Fibroblast of skin of left biceps (primary cell): ENCODE data around the gene CEP72.
"Not testable (repeated sequence)": the region's sequence is repeated elsewhere in the genome, so short reads cannot be mapped to it uniquely, and the experiment has no call there.

Experiments used
- DNase-seq, 2 experiments: peaks; one replicate each; pipeline ENCODE4 v3.0.0-alpha.2; 2013; ENCODE audit warnings: low read depth in 2 of 2

Gene CEP72

GRCh38 chr5:684751-685216, 72.6 kb downstream of the CEP72 start:
- no peak for DNase-seq

- no peak for DNase-seq
Observed at GRCh38 chr5:685262-686171, 73.4 kb downstream of the CEP72 start.

- DNase-seq: not testable (repeated sequence)
Observed at GRCh38 chr5:686172-686523, 74.0 kb downstream of the CEP72 start.

GRCh38 chr5:686936-687335, 74.8 kb downstream of the CEP72 start:
- DNase-seq: not testable (repeated sequence)

- not testable (repeated sequence) for DNase-seq
Observed at GRCh38 chr5:688348-689010, 76.3 kb downstream of the CEP72 start.

- DNase-seq: not testable (repeated sequence)
Observed at GRCh38 chr5:690293-690692, 78.2 kb downstream of the CEP72 start.

GRCh38 chr5:691049-691448, 78.9 kb downstream of the CEP72 start:
- not testable (repeated sequence) for DNase-seq

- DNase-seq: no peak
Observed at GRCh38 chr5:691817-692528, 79.8 kb downstream of the CEP72 start.

- DNase-seq: not testable (repeated sequence)
Observed at GRCh38 chr5:692529-693041, 80.4 kb downstream of the CEP72 start.

- not testable (repeated sequence) for DNase-seq
Observed at GRCh38 chr5:693271-694041, 81.3 kb downstream of the CEP72 start, which contains the start of gene TPPP. Gene TPPP (minus strand): TSS chr5:693352. CDS start chr5:678060, 15,292 bp downstream.

- DNase-seq: not testable (repeated sequence)
Observed at GRCh38 chr5:694042-694431, 81.9 kb downstream of the CEP72 start.

- DNase-seq: not testable (repeated sequence)
Observed at GRCh38 chr5:695475-695874, 83.3 kb downstream of the CEP72 start.

GRCh38 chr5:696191-696590, 84.1 kb downstream of the CEP72 start:
- DNase-seq: not testable (repeated sequence)

GRCh38 chr5:696753-697702, 84.9 kb downstream of the CEP72 start:
- not testable (repeated sequence) for DNase-seq
